Effector memory CD4-positive, alpha-beta T cell (primary cell): ENCODE measurements around the gene SERAC1.
"Not testable (repeated sequence)": the region's sequence is repeated elsewhere in the genome, so short reads cannot be mapped to it uniquely, and the experiment has no call there.

Experiments
- DNase-seq, 3 donors: peaks; one replicate each; pipeline ENCODE4 v3.0.0-alpha.2; 2020
- H3K27ac ChIP-seq: 2 replicates; pipeline ENCODE4 v1.7.0; 2013; ENCODE audit warnings: mild to moderate bottlenecking, low read length, moderate library complexity; ENCODE audit not compliant: insufficient read depth, poor library complexity, severe bottlenecking
- H3K27me3 ChIP-seq: replicated peaks from 2 replicates; pipeline ENCODE4 v1.7.0; 2013; ENCODE audit warnings: mild to moderate bottlenecking, low read length; ENCODE audit not compliant: insufficient read depth, control insufficient read depth, poor library complexity, severe bottlenecking
- H3K36me3 ChIP-seq: 2 replicates; pipeline ENCODE4 v1.7.0; 2013; ENCODE audit warnings: mild to moderate bottlenecking, low read length, moderate library complexity; ENCODE audit not compliant: control insufficient read depth, insufficient read depth
- H3K4me1 ChIP-seq: 2 replicates; pipeline ENCODE4 v1.7.0; 2013; ENCODE audit warnings: low read length, mild to moderate bottlenecking; ENCODE audit not compliant: control insufficient read depth, insufficient read depth, poor library complexity, severe bottlenecking
- H3K4me3 ChIP-seq: 2 replicates; pipeline ENCODE4 v1.7.0; 2013; ENCODE audit warnings: low read length, low read depth, mild to moderate bottlenecking; ENCODE audit not compliant: insufficient read depth, poor library complexity, severe bottlenecking
- H3K9me3 ChIP-seq: 2 replicates; pipeline ENCODE4 v1.7.0; 2013; ENCODE audit warnings: mild to moderate bottlenecking, low read length, moderate library complexity; ENCODE audit not compliant: control insufficient read depth

The SERAC1 gene

GRCh38 chr6:158157064-158157764 is 10.8 kb downstream of the SERAC1 start:
- DNase-seq: no peak
- H3K9me3 ChIP-seq: no peaks in the 10 kb centered on the region
- H3K4me3 ChIP-seq: no peak overlapping the region
- H3K27me3 ChIP-seq: no peaks in the 10 kb centered on the region
- H3K27ac ChIP-seq: no peak overlapping the region
- no peaks in the 10 kb centered on the region for H3K4me1 ChIP-seq
- no peaks in the 10 kb centered on the region for H3K36me3 ChIP-seq

GRCh38 chr6:158154816-158155215 is 13.2 kb downstream of the SERAC1 start:
- DNase-seq: no peak

GRCh38 chr6:158153576-158153975 is 14.5 kb downstream of the SERAC1 start:
- H3K4me3 ChIP-seq: no peak overlapping the region
- no peak for DNase-seq
- H3K27me3 ChIP-seq: no peaks in the 10 kb centered on the region
- H3K9me3 ChIP-seq: no peaks in the 10 kb centered on the region
- peaks cover 3% of the 10 kb centered on the region for H3K36me3 ChIP-seq
- H3K27ac ChIP-seq: no peak overlapping the region
- no peaks in the 10 kb centered on the region for H3K4me1 ChIP-seq

More at GRCh38 chr6:158154816-158155215, 13.2 kb downstream of the SERAC1 start:
- H3K4me3 ChIP-seq: no peak overlapping the region
- H3K36me3 ChIP-seq: peaks cover 1% of the 10 kb centered on the region
- H3K27me3 ChIP-seq: no peaks in the 10 kb centered on the region
- H3K4me1 ChIP-seq: no peaks in the 10 kb centered on the region
- H3K9me3 ChIP-seq: no peaks in the 10 kb centered on the region
- no peak overlapping the region for H3K27ac ChIP-seq

GRCh38 chr6:158152659-158153058 is 15.4 kb downstream of the SERAC1 start:
- H3K9me3 ChIP-seq: no peaks in the 10 kb centered on the region
- no peaks in the 10 kb centered on the region for H3K27me3 ChIP-seq
- peaks cover 3% of the 10 kb centered on the region for H3K36me3 ChIP-seq
- H3K27ac ChIP-seq: no peak overlapping the region
- H3K4me1 ChIP-seq: no peaks in the 10 kb centered on the region
- no peak for DNase-seq
- H3K4me3 ChIP-seq: no peak overlapping the region

GRCh38 chr6:158152025-158152424 is 16.0 kb downstream of the SERAC1 start:
- not testable (repeated sequence) for H3K36me3 ChIP-seq, DNase-seq, H3K9me3 ChIP-seq, H3K4me1 ChIP-seq, H3K27me3 ChIP-seq, H3K27ac ChIP-seq, H3K4me3 ChIP-seq

GRCh38 chr6:158150701-158151100 is 17.4 kb downstream of the SERAC1 start:
- Histone ChIP-seq H3K27me3 (no peaks in the 10 kb centered on the region), H3K27ac (no peak overlapping the region), H3K4me1 (no peaks in the 10 kb centered on the region), H3K9me3 (no peaks in the 10 kb centered on the region), H3K36me3 (peaks cover 3% of the 10 kb centered on the region), H3K4me3 (no peak overlapping the region)
- no peak for DNase-seq

GRCh38 chr6:158149641-158150040 is 18.4 kb downstream of the SERAC1 start:
- peaks cover 3% of the 10 kb centered on the region for H3K36me3 ChIP-seq
- no peak for DNase-seq
- no peak overlapping the region for H3K4me3 ChIP-seq
- H3K4me1 ChIP-seq: no peaks in the 10 kb centered on the region
- H3K27me3 ChIP-seq: no peaks in the 10 kb centered on the region
- H3K27ac ChIP-seq: no peak overlapping the region
- no peaks in the 10 kb centered on the region for H3K9me3 ChIP-seq

- H3K27ac ChIP-seq: no peak overlapping the region
- no peaks in the 10 kb centered on the region for H3K27me3 ChIP-seq
- no peaks in the 10 kb centered on the region for H3K4me1 ChIP-seq
- DNase-seq: no peak
- no peaks in the 10 kb centered on the region for H3K36me3 ChIP-seq
- H3K9me3 ChIP-seq: no peaks in the 10 kb centered on the region
- no peak overlapping the region for H3K4me3 ChIP-seq
These were observed 24.4 kb downstream of the SERAC1 start for GRCh38 chr6:158143700-158144099.

- H3K4me3 ChIP-seq: no peak overlapping the region
These were observed 25.3 kb downstream of the SERAC1 start for GRCh38 chr6:158142789-158143188.

GRCh38 chr6:158131926-158132325 is 36.1 kb downstream of the SERAC1 start:
- H3K9me3 ChIP-seq: no peaks in the 10 kb centered on the region
- DNase-seq: no peak
- H3K4me1 ChIP-seq: no peaks in the 10 kb centered on the region
- H3K4me3 ChIP-seq: no peak overlapping the region
- no peaks in the 10 kb centered on the region for H3K27me3 ChIP-seq
- H3K27ac ChIP-seq: no peak overlapping the region
- peaks cover 4% of the 10 kb centered on the region for H3K36me3 ChIP-seq

More at GRCh38 chr6:158142789-158143188, 25.3 kb downstream of the SERAC1 start:
- no peak for DNase-seq
- Histone ChIP-seq H3K27me3 (no peaks in the 10 kb centered on the region), H3K27ac (no peak overlapping the region), H3K9me3 (no peaks in the 10 kb centered on the region), H3K36me3 (no peaks in the 10 kb centered on the region), H3K4me1 (no peaks in the 10 kb centered on the region)
